ENCODE results near the gene RGR.

RGR gene

GRCh38 chr10:84216834-84217233 is 28.0 kb upstream of the RGR start:
- ATAC-seq (ENCODE audit: low read depth) (no peak), DNase-seq (ENCODE audit: low spot score) (no peak)
- no peaks in the 10 kb centered on the region for H3K9me3 ChIP-seq (ENCODE audit: severe bottlenecking)
- H3K4me3 ChIP-seq (ENCODE audit: severe bottlenecking): no peak overlapping the region
- H3K27me3 ChIP-seq (ENCODE audit: insufficient read depth, poor library complexity, severe bottlenecking): no peaks in the 10 kb centered on the region
- TF ChIP-seq, protein P1, sequence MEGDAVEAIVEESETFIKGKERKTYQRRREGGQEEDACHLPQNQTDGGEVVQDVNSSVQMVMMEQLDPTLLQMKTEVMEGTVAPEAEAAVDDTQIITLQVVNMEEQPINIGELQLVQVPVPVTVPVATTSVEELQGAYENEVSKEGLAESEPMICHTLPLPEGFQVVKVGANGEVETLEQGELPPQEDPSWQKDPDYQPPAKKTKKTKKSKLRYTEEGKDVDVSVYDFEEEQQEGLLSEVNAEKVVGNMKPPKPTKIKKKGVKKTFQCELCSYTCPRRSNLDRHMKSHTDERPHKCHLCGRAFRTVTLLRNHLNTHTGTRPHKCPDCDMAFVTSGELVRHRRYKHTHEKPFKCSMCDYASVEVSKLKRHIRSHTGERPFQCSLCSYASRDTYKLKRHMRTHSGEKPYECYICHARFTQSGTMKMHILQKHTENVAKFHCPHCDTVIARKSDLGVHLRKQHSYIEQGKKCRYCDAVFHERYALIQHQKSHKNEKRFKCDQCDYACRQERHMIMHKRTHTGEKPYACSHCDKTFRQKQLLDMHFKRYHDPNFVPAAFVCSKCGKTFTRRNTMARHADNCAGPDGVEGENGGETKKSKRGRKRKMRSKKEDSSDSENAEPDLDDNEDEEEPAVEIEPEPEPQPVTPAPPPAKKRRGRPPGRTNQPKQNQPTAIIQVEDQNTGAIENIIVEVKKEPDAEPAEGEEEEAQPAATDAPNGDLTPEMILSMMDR (IDR thresholded peaks at IDR 0.05; ENCODE audit: poor library complexity, severe bottlenecking): no peak
- H3K4me1 ChIP-seq (ENCODE audit: insufficient read depth, poor library complexity, severe bottlenecking): no peaks in the 10 kb centered on the region
- H3K36me3 ChIP-seq (ENCODE audit: low read depth): no peaks in the 10 kb centered on the region
- no peak overlapping the region for H3K27ac ChIP-seq (ENCODE audit: poor library complexity, severe bottlenecking)

GRCh38 chr10:84217746-84218145 is 27.1 kb upstream of the RGR start:
- Histone ChIP-seq H3K4me1 (ENCODE audit: insufficient read depth, poor library complexity, severe bottlenecking) (no peaks in the 10 kb centered on the region), H3K9me3 (ENCODE audit: severe bottlenecking) (no peaks in the 10 kb centered on the region), H3K4me3 (ENCODE audit: severe bottlenecking) (no peak overlapping the region), H3K36me3 (ENCODE audit: low read depth) (no peaks in the 10 kb centered on the region), H3K27me3 (ENCODE audit: insufficient read depth, poor library complexity, severe bottlenecking) (no peaks in the 10 kb centered on the region), H3K27ac (ENCODE audit: poor library complexity, severe bottlenecking) (no peak overlapping the region)
- no peak for ATAC-seq (ENCODE audit: low read depth)
- DNase-seq (ENCODE audit: low spot score): no peak
- TF ChIP-seq, protein P1 (IDR thresholded peaks at IDR 0.05; ENCODE audit: poor library complexity, severe bottlenecking): no peak

GRCh38 chr10:84221916-84222315 is 22.9 kb upstream of the RGR start:
- TF ChIP-seq, protein P1 (IDR thresholded peaks at IDR 0.05; ENCODE audit: poor library complexity, severe bottlenecking): no peak
- Histone ChIP-seq H3K27ac (ENCODE audit: poor library complexity, severe bottlenecking) (no peak overlapping the region), H3K36me3 (ENCODE audit: low read depth) (no peaks in the 10 kb centered on the region), H3K4me3 (ENCODE audit: severe bottlenecking) (no peak overlapping the region), H3K4me1 (ENCODE audit: insufficient read depth, poor library complexity, severe bottlenecking) (no peaks in the 10 kb centered on the region), H3K9me3 (ENCODE audit: severe bottlenecking) (no peaks in the 10 kb centered on the region), H3K27me3 (ENCODE audit: insufficient read depth, poor library complexity, severe bottlenecking) (no peaks in the 10 kb centered on the region)
- no peak for DNase-seq (ENCODE audit: low spot score)
- ATAC-seq (ENCODE audit: low read depth): no peak

DNA sequence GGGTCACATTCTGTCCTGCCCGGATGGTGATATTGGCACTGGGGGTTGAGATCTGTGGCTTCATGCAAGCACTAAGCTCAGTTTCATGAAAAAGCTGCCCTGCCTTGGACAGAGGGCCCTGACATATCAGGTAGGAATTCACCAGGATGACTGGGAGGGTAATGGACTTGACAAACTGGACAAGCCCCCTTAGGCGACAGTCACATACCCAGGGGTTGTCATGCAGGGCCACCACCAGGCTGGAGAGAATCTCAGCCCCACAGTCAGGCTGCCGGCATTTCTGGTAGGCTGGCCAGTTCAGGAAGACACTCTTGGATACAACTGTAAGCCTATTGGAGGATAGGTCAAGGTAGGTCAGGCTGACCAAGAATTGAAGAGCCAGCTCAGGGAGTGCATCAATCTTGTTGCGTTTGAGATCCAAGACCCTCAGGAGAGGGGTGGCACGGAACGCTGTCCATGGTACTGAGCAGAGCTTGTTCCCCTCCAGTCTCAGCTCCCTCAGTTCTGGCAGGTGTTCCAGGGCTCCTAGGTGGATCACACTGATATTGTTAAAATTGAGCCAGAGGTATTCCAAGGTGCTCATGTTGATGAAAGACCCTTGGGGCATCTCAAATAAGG is 20.3 kb upstream of the RGR start:
- Histone ChIP-seq H3K27me3 (ENCODE audit: insufficient read depth, poor library complexity, severe bottlenecking) (no peaks in the 10 kb centered on the region), H3K9me3 (ENCODE audit: severe bottlenecking) (no peaks in the 10 kb centered on the region), H3K4me3 (ENCODE audit: severe bottlenecking) (no peak overlapping the region), H3K27ac (ENCODE audit: poor library complexity, severe bottlenecking) (no peak overlapping the region), H3K36me3 (ENCODE audit: low read depth) (no peaks in the 10 kb centered on the region), H3K4me1 (ENCODE audit: insufficient read depth, poor library complexity, severe bottlenecking) (no peaks in the 10 kb centered on the region)
- TF ChIP-seq, protein P1 (IDR thresholded peaks at IDR 0.05; ENCODE audit: poor library complexity, severe bottlenecking): no peak
- ATAC-seq (ENCODE audit: low read depth) (no peak), DNase-seq (ENCODE audit: low spot score) (no peak)

DNA sequence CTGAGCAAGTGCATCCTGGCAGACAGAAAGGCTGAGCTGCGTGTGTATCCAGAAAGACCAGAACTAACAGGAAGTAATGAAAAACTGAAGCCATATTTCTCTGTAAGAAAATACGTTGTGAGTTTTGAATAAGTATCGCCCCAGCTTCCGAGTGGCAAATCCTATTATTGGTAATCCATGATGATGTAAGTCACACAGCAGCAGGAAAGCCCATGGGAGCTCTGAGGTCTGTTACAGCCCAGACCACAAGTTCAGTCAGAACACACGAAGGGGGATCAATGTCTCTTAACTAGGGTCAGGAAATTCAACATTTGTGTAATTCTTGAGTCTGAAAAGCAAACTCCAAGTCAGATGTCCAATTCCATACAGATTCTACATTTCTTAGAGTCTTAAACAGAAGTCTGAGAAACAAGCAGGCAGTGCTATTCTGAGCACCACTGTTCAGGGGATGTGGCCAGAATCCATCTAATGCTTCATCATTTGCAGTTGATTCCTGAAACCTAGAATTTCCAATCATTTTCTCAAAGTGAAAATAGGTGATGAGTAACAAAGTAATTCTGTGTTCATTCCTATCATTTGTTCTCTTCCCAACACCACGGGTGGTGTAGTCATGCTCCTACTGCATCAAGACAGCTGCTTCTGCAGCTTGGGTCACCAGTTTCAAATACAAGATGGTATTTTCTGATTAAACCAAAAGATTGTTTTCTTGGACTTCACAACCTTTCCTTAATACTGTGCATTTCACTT is 19.3 kb upstream of the RGR start, which contains the start of gene LRIT2:
LRIT2 (minus strand) TSS at position 118 of the 747 bp plus-strand sequence; CDS start at position 94, 24 bp downstream.
- no peaks in the 10 kb centered on the region for H3K9me3 ChIP-seq (ENCODE audit: severe bottlenecking)
- H3K27me3 ChIP-seq (ENCODE audit: insufficient read depth, poor library complexity, severe bottlenecking): no peaks in the 10 kb centered on the region
- DNase-seq (ENCODE audit: low spot score) (no peak), ATAC-seq (ENCODE audit: low read depth) (no peak)
- no peaks in the 10 kb centered on the region for H3K36me3 ChIP-seq (ENCODE audit: low read depth)
- no peak within 1 kb of the TSS for H3K27ac ChIP-seq (ENCODE audit: poor library complexity, severe bottlenecking)
- no peak within 1 kb of the TSS for H3K4me3 ChIP-seq (ENCODE audit: severe bottlenecking)
- TF ChIP-seq, protein P1 (IDR thresholded peaks at IDR 0.05; ENCODE audit: poor library complexity, severe bottlenecking): no peak
- H3K4me1 ChIP-seq (ENCODE audit: insufficient read depth, poor library complexity, severe bottlenecking): no peaks in the 10 kb centered on the region
